Activated T-cell treated with anti-CD3 and anti-CD28 coated beads, Interleukin-2, amount 50 U/mL, for 72 hours (primary cell): ENCODE data around the gene NUAK1. TPM values are rescaled to one million over a fixed set of nuclear protein-coding genes. Genes with fewer than 3 reads are reported as not detected.

Experiments used
- ATAC-seq, 2 donors: fragments of 150-1000 bp; cut with Tn5 transposase; replicated peaks in 1 of 2; 2 replicates each; pipeline ENCODE4 v1.10.0; 2021; ENCODE audit warnings: moderate library complexity in 2 of 2, mild to moderate bottlenecking in 1 of 2
- DNase-seq, 2 donors: peaks; one replicate each; pipeline ENCODE4 v3.0.0; 2021 to 2022; ENCODE audit warnings: mixed read lengths in 1 of 2
- H3K27ac Mint-ChIP-seq: one replicate; pipeline ENCODE4 v1.8.0; 2022; ENCODE audit warnings: mild to moderate bottlenecking, moderate library complexity, mixed read lengths
- H3K27me3 Mint-ChIP-seq: one replicate; pipeline ENCODE4 v1.8.0; 2022; ENCODE audit warnings: low read depth, mixed read lengths
- H3K36me3 Mint-ChIP-seq, 2 donors: one replicate each; pipeline ENCODE4 v1.8.0; 2022; ENCODE audit warnings: mixed read lengths in 2 of 2, mild to moderate bottlenecking in 1 of 2; ENCODE audit not compliant: insufficient read depth in 2 of 2
- H3K4me1 Mint-ChIP-seq: one replicate; pipeline ENCODE4 v1.8.0; 2022; ENCODE audit warnings: low read depth, mixed read lengths
- H3K4me3 Mint-ChIP-seq, 2 donors: one replicate each; pipeline ENCODE4 v1.8.0; 2022; ENCODE audit warnings: mild to moderate bottlenecking in 2 of 2, mixed read lengths in 2 of 2, moderate library complexity in 2 of 2
- H3K9me3 Mint-ChIP-seq, 2 donors: one replicate each; pipeline ENCODE4 v1.8.0; 2022; ENCODE audit warnings: mixed read lengths in 2 of 2
- total RNA-seq, 2 donors: library from RNA; stranded (reverse); gene quantifications; one replicate each; pipeline ENCODE4 v1.2.3, GENCODE V29; 2022

The NUAK1 gene
- total RNA-seq, 2 donors from 2014 or later: 0.14 TPM

DNA sequence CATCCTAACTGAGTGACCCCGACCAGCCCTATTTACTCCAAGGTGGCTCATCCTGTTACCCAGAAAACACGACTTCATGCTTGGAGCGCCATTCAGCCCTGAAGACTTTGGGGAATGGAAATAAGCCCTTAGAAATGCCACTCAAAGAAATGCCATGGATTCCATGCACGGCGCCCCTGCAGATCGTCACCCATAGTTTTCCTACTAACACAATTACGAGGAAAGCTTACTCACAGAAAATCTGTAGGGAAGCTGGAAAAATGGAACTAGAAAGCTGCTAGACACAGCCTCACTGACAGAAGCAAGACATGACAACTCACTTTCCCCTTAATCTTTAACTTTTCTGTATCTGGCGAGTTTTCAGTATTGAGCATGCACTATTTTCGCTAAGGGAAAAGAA, 19.5 kb downstream of the NUAK1 start:
- peaks cover 20% of the 10 kb centered on the region for H3K27me3 Mint-ChIP-seq
- no peaks in the 10 kb centered on the region for H3K36me3 Mint-ChIP-seq
- H3K9me3 Mint-ChIP-seq: no peaks in the 10 kb centered on the region
- DNase-seq: no peak
- H3K4me1 Mint-ChIP-seq: no peaks in the 10 kb centered on the region
- H3K27ac Mint-ChIP-seq: no peak overlapping the region
- no peak for ATAC-seq
- no peak overlapping the region for H3K4me3 Mint-ChIP-seq

DNA sequence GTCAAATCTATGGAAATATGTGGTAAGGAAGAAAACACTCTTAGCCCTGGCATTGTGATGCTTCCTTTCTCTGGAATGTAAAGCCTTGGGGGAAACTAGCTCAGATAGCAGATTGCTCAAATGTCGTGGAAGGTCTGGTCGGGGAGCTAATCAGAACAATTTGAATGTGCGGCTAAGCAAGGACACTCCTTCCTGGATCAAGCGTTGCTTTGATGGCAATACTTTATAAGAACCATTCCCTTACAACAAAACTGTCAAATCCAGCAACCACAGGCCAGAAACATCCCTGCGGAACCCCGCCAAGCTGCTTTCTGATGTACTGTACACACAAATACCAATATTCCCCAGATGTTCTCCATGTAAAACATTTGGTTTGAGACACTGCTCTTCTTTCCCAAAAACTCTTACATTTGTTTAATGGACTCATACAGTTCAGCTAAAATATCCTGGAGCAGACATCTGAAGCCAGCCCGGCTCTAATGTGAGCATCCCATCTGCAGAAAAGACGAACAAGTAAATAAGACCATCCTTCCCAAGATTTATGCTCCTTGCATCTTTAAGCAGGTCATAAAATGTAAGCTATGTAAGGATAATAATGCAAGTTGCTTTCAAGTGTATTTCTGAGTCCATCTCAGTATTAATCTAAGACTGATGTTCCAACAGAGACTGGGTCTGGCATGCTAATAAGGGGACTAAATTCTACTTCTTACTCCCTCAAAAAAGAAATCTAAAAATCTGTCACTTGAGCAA, 20.2 kb downstream of the NUAK1 start:
- Mint-ChIP-seq H3K36me3 (no peaks in the 10 kb centered on the region), H3K4me1 (peaks cover under 1% of the 10 kb centered on the region)

DNA sequence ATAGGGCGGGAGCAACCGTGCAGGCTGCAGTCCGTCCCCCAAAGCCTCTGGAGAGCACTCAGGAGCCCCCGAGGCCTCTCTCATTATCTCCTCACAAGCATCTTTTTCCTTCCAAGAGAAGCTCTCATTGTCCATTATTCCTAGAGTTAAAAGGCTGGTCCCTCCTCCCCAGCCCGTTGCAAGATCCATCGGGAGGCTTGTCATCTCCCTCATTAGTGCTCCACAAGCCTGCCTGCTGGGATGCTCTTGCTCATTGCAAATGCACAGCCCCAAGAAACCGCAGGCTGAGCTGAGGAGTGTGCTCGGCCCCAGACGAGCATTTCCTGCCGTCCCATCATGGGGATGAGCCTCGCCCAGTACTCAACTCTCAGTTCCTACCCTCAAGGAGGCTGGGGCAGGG, 23.3 kb downstream of the NUAK1 start:
- no peaks in the 10 kb centered on the region for H3K36me3 Mint-ChIP-seq
- ATAC-seq (no peak), DNase-seq (no peak)
- H3K27ac Mint-ChIP-seq: no peak overlapping the region
- no peaks in the 10 kb centered on the region for H3K9me3 Mint-ChIP-seq
- H3K27me3 Mint-ChIP-seq: peaks cover 20% of the 10 kb centered on the region
- no peak overlapping the region for H3K4me3 Mint-ChIP-seq
- peaks cover 11% of the 10 kb centered on the region for H3K4me1 Mint-ChIP-seq

More for the DNA sequence above, 20.2 kb downstream of the NUAK1 start:
- DNase-seq (no peak), ATAC-seq (no peak)
- Mint-ChIP-seq H3K27me3 (peaks cover 20% of the 10 kb centered on the region), H3K9me3 (no peaks in the 10 kb centered on the region), H3K4me3 (no peak overlapping the region), H3K27ac (no peak overlapping the region)

DNA sequence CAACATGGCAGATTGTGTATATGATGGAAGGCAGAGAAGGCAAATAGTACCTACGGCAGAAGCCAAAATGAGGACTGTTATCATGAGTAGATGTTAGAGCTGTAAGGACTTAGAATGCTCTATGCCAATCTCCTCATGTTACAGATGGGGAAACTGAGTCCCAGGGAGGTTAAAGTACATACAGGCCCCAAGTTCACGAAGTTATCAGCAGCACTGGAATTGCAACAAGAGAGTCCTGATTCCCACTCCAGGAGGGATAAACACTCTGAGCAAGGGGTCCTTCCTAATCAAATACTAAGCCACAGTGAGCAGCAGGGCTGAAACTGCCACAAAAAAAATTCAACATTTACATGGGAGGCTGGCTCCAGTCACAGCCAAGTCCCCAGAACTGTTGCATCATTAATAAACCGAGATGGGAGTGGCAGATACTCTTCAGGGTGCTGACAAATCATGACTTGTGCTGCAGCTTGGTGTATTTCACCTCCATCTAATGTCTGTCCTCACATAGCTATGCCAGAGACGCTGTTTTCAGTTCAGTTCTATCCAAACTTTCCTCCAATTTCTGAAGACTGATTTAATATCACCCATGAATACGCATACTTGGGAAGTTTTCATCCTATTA, 24.2 kb downstream of the NUAK1 start:
- ATAC-seq (no peak), DNase-seq (no peak)
- H3K27ac Mint-ChIP-seq: no peak overlapping the region
- peaks cover 28% of the 10 kb centered on the region for H3K27me3 Mint-ChIP-seq
- no peaks in the 10 kb centered on the region for H3K36me3 Mint-ChIP-seq
- no peak overlapping the region for H3K4me3 Mint-ChIP-seq
- H3K4me1 Mint-ChIP-seq: peaks cover 11% of the 10 kb centered on the region
- H3K9me3 Mint-ChIP-seq: no peaks in the 10 kb centered on the region

DNA sequence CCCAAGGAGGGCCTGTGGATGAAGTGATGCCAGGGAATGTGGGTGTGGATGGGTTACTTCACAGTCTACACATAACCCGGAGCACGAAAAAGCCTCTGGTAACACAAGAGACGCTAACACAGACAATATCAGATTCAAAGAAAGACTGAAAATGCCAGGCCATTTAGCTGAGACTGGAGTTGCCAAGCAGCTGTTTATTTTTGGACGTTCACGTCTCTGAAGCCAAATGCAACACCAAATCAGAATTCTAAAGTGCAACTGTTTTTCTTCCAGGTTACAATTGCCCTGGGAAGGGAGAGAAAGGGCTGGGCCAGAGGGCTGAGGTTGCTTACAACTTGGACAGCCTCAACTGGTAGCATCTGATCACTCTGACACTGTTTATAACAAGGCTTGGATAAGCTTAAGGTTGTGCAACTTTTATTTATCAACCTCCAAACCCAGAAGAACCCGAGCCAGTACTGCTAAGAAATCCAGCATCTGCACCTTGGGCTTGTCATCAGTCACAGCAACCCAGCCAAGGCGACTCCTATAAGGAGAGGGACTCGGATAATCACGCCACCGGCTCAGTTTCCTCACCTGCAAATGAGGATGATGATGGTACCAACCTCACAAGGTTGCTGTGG, 24.8 kb downstream of the NUAK1 start:
- Mint-ChIP-seq H3K27me3 (peaks cover 29% of the 10 kb centered on the region), H3K4me3 (no peak overlapping the region), H3K4me1 (peaks cover 11% of the 10 kb centered on the region), H3K9me3 (no peaks in the 10 kb centered on the region), H3K36me3 (no peaks in the 10 kb centered on the region), H3K27ac (no peak overlapping the region)
- DNase-seq (no peak), ATAC-seq (no peak)

DNA sequence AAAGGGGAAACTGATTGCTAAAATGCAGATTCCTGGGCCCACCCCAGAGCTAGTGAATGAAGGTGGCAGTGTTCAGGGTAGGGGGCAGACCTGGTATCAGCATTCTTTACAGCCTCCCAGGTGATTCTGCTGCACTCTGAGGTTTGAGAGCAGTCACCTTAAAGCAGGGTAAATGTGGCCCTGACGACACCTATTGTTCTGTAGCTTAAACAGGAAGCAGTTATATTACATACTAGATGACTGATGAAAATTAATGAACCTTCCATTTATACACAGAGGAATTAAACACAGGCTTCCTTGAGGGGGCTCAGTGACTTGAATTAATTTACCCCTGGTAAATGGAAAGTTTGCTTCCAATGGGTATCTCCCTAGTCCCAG, 25.3 kb downstream of the NUAK1 start:
- Mint-ChIP-seq H3K4me3 (no peak overlapping the region), H3K27ac (no peak overlapping the region), H3K4me1 (peaks cover 11% of the 10 kb centered on the region), H3K9me3 (no peaks in the 10 kb centered on the region), H3K36me3 (no peaks in the 10 kb centered on the region), H3K27me3 (peaks cover 29% of the 10 kb centered on the region)
- ATAC-seq (peak in 1 of 2 donors; percentile 35), DNase-seq (no peak)

DNA sequence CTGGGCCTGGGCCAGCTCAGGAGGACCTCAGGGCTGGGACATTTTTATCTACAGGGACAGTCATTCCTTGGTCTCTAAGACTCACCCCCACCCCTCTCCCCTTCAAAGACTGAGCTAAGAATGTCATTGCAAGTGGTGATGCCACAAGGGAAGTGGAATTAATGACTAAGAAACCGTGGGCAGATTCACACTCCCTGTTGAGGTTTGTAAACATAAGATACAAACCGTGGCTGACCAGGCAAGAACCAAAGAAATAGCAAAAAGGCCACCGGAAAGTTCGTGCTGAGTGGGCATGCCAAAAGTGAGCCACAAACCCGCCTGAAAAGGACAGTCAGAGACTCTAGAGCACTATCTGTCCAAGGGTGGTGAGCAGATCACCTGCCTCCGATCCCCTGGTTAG, 25.7 kb downstream of the NUAK1 start:
- peak; percentile 81 to 86 for ATAC-seq
- H3K9me3 Mint-ChIP-seq: no peaks in the 10 kb centered on the region
- no peaks in the 10 kb centered on the region for H3K36me3 Mint-ChIP-seq
- peak overlapping the region in 1 of 2 donors; percentile 44 for H3K4me3 Mint-ChIP-seq
- DNase-seq: peak; percentile 18 to 35
- H3K27me3 Mint-ChIP-seq: peaks cover 31% of the 10 kb centered on the region
- H3K4me1 Mint-ChIP-seq: peaks cover 11% of the 10 kb centered on the region
- H3K27ac Mint-ChIP-seq: peak overlapping the region; percentile 58

DNA sequence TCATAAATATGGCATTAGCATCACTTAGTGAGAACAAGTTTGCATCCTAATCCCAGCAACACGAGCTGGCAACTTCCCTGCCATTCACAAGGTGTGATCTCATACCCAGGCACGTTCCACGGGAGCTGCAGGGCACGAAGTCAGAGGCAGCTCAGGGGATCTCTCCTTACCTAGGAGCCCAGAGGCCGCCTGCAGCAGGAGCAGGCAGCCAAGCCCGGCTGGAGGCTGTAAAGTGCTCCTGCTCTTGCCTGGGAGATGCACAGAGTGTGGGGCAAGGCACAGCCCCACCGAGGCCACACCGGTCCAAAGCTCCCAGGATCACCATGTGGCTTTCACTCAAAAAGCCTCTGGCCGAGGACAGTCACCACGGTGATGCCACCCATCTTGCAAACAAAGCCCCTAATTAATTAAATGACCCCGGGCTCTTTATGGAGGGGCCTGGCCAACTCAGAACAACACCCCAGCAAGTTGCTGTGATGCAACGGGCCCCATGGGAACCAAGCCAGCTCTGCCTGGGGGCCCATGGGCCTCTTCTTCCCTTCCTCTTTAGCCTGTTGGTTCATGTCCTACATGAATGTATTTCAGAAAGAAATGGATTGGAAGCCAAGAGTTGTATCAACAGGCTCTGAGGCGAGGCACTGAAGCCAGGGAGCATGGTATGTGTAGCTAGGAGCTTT, 26.5 kb downstream of the NUAK1 start:
- Mint-ChIP-seq H3K27ac (no peak overlapping the region), H3K4me3 (no peak overlapping the region), H3K27me3 (peaks cover 33% of the 10 kb centered on the region), H3K4me1 (peaks cover 11% of the 10 kb centered on the region), H3K9me3 (no peaks in the 10 kb centered on the region), H3K36me3 (no peaks in the 10 kb centered on the region)
- DNase-seq: no peak
- no peak for ATAC-seq

DNA sequence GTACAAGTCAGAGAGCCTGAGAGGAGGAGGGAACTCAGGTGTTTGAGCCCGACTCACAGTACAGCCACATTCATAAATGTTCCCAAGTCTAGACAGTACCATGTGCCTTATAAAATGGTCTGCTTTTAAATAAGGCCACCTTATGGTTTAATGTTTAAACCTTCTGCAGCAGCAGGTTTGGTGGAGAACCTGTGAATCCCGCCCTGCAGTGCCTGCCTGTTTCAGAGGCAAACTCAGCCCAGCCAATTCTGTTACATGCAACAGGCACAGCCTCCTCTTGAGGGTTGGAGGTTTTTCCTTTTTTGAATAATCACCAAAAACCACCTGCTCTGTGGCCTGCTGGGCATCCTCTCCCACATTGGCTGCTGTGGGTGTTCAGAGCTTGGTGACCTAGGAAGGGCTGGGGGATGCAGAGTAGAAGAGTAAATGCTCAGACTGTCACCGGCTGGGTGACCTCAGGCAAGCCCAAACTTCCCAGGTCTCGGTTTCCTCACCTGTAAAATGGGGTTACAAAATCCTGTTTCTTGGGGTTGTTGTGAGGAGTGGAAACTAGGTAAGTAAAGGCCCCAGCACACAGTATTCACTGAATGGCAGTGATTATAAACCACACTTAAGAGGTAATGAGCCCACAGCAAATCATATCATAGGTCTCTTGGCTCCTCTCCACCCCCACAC, 28.0 kb downstream of the NUAK1 start:
- H3K36me3 Mint-ChIP-seq: no peaks in the 10 kb centered on the region
- H3K27me3 Mint-ChIP-seq: peaks cover 26% of the 10 kb centered on the region

DNA sequence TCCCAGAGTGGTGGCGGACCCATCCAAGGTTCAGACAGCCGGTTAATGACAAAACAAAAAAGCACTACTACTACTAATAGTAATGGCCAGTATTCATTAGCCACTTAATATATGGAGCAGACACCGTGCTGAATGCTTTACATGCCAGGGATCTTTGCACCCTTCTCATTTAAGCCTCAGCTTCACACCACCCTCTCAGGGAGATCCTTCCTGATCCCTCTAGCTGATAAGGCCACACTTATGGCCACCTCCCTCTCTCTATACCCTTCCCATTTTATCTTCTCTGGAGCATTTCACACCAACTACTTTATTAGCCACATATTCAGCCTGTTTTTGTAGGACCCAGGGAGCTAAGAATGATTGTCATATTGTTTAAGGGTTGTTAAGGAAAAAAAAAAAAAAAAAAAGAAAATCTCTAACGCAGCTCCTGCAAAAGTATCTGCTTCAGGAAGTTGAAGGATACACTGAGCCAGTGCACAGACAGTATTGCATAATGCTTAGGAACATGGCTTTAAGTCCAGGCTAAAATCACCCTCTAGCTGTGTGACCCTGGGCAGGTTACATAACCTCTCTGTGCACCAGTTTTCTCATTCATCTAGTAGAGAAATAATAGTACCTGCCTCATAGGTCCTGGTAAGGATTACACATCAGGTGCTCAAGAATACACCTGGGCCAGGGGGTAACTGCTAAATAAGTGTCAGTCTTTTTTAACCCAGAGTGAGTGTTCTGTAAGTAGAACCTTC, 29.4 kb downstream of the NUAK1 start:
- Mint-ChIP-seq H3K4me1 (peaks cover 11% of the 10 kb centered on the region), H3K4me3 (no peak overlapping the region), H3K36me3 (no peaks in the 10 kb centered on the region), H3K27me3 (peaks cover 30% of the 10 kb centered on the region), H3K27ac (no peak overlapping the region), H3K9me3 (no peaks in the 10 kb centered on the region)
- no peak for ATAC-seq
- DNase-seq: no peak

More for the DNA sequence above, 28.0 kb downstream of the NUAK1 start:
- DNase-seq: no peak
- no peak for ATAC-seq
- peaks cover 11% of the 10 kb centered on the region for H3K4me1 Mint-ChIP-seq
- no peak overlapping the region for H3K27ac Mint-ChIP-seq
- no peak overlapping the region for H3K4me3 Mint-ChIP-seq
- no peaks in the 10 kb centered on the region for H3K9me3 Mint-ChIP-seq

DNA sequence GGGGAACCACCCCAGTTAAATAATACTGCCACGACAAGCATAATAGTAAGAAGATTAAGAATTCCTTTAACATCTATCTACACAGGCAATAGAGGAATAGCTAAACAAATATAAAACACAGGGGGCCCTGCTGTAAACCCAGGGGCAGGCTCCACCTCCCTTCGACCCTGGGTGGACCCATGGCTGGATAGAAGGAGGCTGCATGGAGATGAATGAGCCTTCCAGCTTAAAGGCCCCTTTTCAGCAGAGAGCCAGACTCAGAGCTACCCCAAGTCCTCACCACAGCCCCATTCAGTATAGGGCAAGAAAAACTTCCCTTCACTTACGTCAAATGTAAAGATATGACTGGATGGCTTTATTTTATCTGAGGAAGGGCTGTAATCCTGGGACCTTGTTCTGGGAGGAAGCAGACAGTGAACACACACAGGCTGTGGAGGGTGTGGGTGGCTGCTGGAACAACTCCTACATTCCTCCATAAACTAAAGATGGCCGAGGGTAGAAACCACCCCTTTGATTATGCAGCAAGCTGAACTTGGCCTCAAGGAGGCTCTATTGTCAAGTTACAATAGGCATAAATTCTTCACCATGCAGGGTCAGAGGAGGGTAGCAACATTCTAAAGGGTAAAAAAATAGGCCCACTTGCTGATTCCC, 30.4 kb downstream of the NUAK1 start:
- Mint-ChIP-seq H3K27me3 (peaks cover 40% of the 10 kb centered on the region), H3K36me3 (no peaks in the 10 kb centered on the region), H3K4me1 (peaks cover 7% of the 10 kb centered on the region), H3K27ac (no peak overlapping the region), H3K9me3 (no peaks in the 10 kb centered on the region), H3K4me3 (no peak overlapping the region)
- DNase-seq (no peak), ATAC-seq (no peak)

DNA sequence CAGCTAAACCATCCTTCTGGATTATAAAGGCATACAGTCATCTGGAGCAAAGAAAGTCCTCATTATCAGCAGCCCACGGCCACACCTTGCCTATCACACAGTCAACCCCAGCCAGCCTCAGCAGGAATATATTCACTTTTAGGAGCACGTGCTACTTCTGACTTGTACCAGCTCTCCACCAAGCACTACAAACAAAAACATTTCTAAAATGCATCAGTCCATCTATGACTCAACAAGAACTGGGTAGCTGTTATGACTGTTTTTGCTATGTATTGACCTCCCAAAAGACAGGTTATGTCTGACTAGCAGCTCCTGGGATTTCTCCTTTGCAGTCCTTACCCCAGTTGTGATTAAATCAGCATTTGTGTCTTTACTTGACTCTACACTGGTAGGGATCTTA, 31.2 kb downstream of the NUAK1 start:
- ATAC-seq (no peak), DNase-seq (no peak)
- no peaks in the 10 kb centered on the region for H3K36me3 Mint-ChIP-seq
- H3K9me3 Mint-ChIP-seq: no peaks in the 10 kb centered on the region
- no peaks in the 10 kb centered on the region for H3K4me1 Mint-ChIP-seq
- no peak overlapping the region for H3K4me3 Mint-ChIP-seq
- H3K27ac Mint-ChIP-seq: no peak overlapping the region
- peaks cover 48% of the 10 kb centered on the region for H3K27me3 Mint-ChIP-seq
